Heart left ventricle (tissue), 13 donors: ENCODE results near the gene PGA4.
"Not testable (repeated sequence)": the region's sequence is repeated elsewhere in the genome, so short reads cannot be mapped to it uniquely, and the experiment has no call there.

ENCODE experiments used
- POLR2A ChIP-seq, 2 donors: fragments of 450-650 bp; IDR thresholded peaks; one replicate each; pipeline ENCODE4 v1.6.1; 2017; ENCODE audit warnings: antibody characterized with exemption in 2 of 2, mild to moderate bottlenecking in 2 of 2, moderate library complexity in 2 of 2
- TF ChIP-seq, protein P1 (sequence below), 12 donors: fragments of 200-600 bp; sonication (generic) in 4 of 12; IDR thresholded peaks; one replicate each; pipeline versions ENCODE4 v1.5.0 to v1.8.0; 2018 to 2022; ENCODE audit warnings: antibody characterized with exemption in 12 of 12, mild to moderate bottlenecking in 5 of 12
- donor health status: ischemic (EF 13 %, LVEDD 7.1; RV severe dilation, severe dysfunction).
- donor health status: DM: no; HTN: yes; CAD: no.
- donor health status: DM: no; HTN: no; CAD: no.
- donor health status: ischemic (EF 25% LVEDD 6.9; RV normal size, moderate dysfunction).
- donor health status: ischemic (EF 25% LVEDD 5.7; RV mildly dilated, moderate dysfunction).
- donor health status: ischemic (EF 35%, LVEDD 5.7; RV mildly dilated, moderate dysfunction).
- donor health status: nonischemic (EF 11% LVEDD 7.7; RV severe dilation, severe dysfunction).
- donor health status: DM: yes; HTN: yes; CAD: no.
- donor health status: PGD.
- donor health status: ischemic (EF 29% LVEDD 5.4; RV normal size, mild dysfunction).
- donor health status: nonischemic (EF 23%, LVEDD 6.1; RV moderate dilation, normal function).

GRCh38 chr11:61226457-61227137 lies 4.5 kb downstream of the PGA4 start:
- TF ChIP-seq, protein P1, sequence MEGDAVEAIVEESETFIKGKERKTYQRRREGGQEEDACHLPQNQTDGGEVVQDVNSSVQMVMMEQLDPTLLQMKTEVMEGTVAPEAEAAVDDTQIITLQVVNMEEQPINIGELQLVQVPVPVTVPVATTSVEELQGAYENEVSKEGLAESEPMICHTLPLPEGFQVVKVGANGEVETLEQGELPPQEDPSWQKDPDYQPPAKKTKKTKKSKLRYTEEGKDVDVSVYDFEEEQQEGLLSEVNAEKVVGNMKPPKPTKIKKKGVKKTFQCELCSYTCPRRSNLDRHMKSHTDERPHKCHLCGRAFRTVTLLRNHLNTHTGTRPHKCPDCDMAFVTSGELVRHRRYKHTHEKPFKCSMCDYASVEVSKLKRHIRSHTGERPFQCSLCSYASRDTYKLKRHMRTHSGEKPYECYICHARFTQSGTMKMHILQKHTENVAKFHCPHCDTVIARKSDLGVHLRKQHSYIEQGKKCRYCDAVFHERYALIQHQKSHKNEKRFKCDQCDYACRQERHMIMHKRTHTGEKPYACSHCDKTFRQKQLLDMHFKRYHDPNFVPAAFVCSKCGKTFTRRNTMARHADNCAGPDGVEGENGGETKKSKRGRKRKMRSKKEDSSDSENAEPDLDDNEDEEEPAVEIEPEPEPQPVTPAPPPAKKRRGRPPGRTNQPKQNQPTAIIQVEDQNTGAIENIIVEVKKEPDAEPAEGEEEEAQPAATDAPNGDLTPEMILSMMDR (IDR thresholded peaks at IDR 0.05): not testable (repeated sequence)
- not testable (repeated sequence) for TF ChIP-seq POLR2A (IDR thresholded peaks at IDR 0.05)
